HepG2 (cell line): ENCODE measurements around the gene FIGLA.

Source experiments
- ARID5B ChIP-seq: IDR thresholded peaks from 2 replicates; pipeline ENCODE4 v1.4.0; 2020; ENCODE audit warnings: mild to moderate bottlenecking, missing genetic modification reagents
- KAT2B ChIP-seq: fragments of 150-350 bp; IDR thresholded peaks from 2 replicates; pipeline ENCODE4 v1.6.1; 2014; ENCODE audit warnings: low read depth, low read length, borderline replicate concordance
- MXD4 ChIP-seq: IDR thresholded peaks from 2 replicates; pipeline ENCODE4 v1.6.1; 2016; ENCODE audit warnings: mild to moderate bottlenecking, missing biosample characterization, missing genetic modification reagents
- POLR2A ChIP-seq, 2 experiments: IDR thresholded peaks; 2 replicates each; pipeline ENCODE4 v1.6.1; 2011; ENCODE audit warnings: low read depth in 2 of 2, low read length in 2 of 2, mild to moderate bottlenecking in 1 of 2, moderate library complexity in 1 of 2; ENCODE audit not compliant: insufficient read depth in 1 of 2
- SIN3B ChIP-seq: fragments of 150-350 bp; IDR thresholded peaks from 2 replicates; pipeline ENCODE4 v1.6.1; 2014; ENCODE audit warnings: low read length
- TEAD2 ChIP-seq: sonication (generic); formaldehyde crosslinking; IDR thresholded peaks from 2 replicates; pipeline ENCODE4 v1.9.0; 2021; ENCODE audit warnings: missing genetic modification reagents
- ZNF121 ChIP-seq: sonication (generic); formaldehyde crosslinking; IDR thresholded peaks from 2 replicates; pipeline ENCODE4 v1.5.0; 2020; ENCODE audit warnings: mild to moderate bottlenecking, missing genetic modification reagents

- no peak for TF ChIP-seq ZNF121 (CRISPR knock-in tag)
- no peak for TF ChIP-seq KAT2B
- TF ChIP-seq TEAD2 (CRISPR knock-in tag): no peak
- TF ChIP-seq POLR2A (IDR thresholded peaks at IDR 0.05; ENCODE audit: insufficient read depth in 1 of 2, low read depth in 2 of 2, low read length in 2 of 2): no peak
- no peak for TF ChIP-seq SIN3B
- TF ChIP-seq ARID5B (CRISPR knock-in tag): no peak
- TF ChIP-seq MXD4: no peak
These were observed 19.0 kb downstream of the FIGLA start for GRCh38 chr2:70771446-70771845.
